ENCODE measurements around the gene TLE2.
"Not testable (repeated sequence)": the region's sequence is repeated elsewhere in the genome, so short reads cannot be mapped to it uniquely, and the experiment has no call there.

Gene TLE2

GRCh38 chr19:3015126-3016057 is 13.7 kb downstream of the TLE2 start:
- H3K9me3 Mint-ChIP-seq, result no peaks in the 10 kb centered on the region
- H3K27ac Mint-ChIP-seq, result no peak overlapping the region
- H3K4me1 Mint-ChIP-seq, result no peaks in the 10 kb centered on the region
- H3K36me3 Mint-ChIP-seq (ENCODE audit: low read depth), result peaks cover 7% of the 10 kb centered on the region
- peaks cover 19% of the 10 kb centered on the region for H3K27me3 Mint-ChIP-seq (ENCODE audit: low read depth)
- H3K4me3 Mint-ChIP-seq, result no peak overlapping the region
- TF ChIP-seq CTCF (IDR thresholded peaks at IDR 0.05; ENCODE audit: unreplicated experiment in 3 of 3), result no peak

- H3K4me1 Mint-ChIP-seq, result no peaks in the 10 kb centered on the region
- no peak overlapping the region for H3K4me3 Mint-ChIP-seq
- H3K27me3 Mint-ChIP-seq (ENCODE audit: low read depth), result peaks cover 19% of the 10 kb centered on the region
- no peak for TF ChIP-seq CTCF (IDR thresholded peaks at IDR 0.05; ENCODE audit: unreplicated experiment in 3 of 3)
- H3K27ac Mint-ChIP-seq, result no peak overlapping the region
- no peaks in the 10 kb centered on the region for H3K9me3 Mint-ChIP-seq
- peaks cover 7% of the 10 kb centered on the region for H3K36me3 Mint-ChIP-seq (ENCODE audit: low read depth)
These were observed 14.9 kb downstream of the TLE2 start for GRCh38 chr19:3014135-3014534.

GRCh38 chr19:3013263-3013725 is 15.8 kb downstream of the TLE2 start:
- no peak for TF ChIP-seq CTCF (IDR thresholded peaks at IDR 0.05; ENCODE audit: unreplicated experiment in 3 of 3)
- Mint-ChIP-seq H3K27ac (no peak overlapping the region), H3K36me3 (ENCODE audit: low read depth) (peaks cover 7% of the 10 kb centered on the region), H3K4me1 (no peaks in the 10 kb centered on the region), H3K27me3 (ENCODE audit: low read depth) (peaks cover 18% of the 10 kb centered on the region), H3K4me3 (no peak overlapping the region), H3K9me3 (no peaks in the 10 kb centered on the region)

GRCh38 chr19:3012621-3013262 is 16.3 kb downstream of the TLE2 start:
- Mint-ChIP-seq H3K9me3 (no peaks in the 10 kb centered on the region), H3K27ac (no peak overlapping the region), H3K4me1 (no peaks in the 10 kb centered on the region), H3K4me3 (no peak overlapping the region), H3K27me3 (ENCODE audit: low read depth) (peaks cover 18% of the 10 kb centered on the region), H3K36me3 (ENCODE audit: low read depth) (peaks cover 7% of the 10 kb centered on the region)
- TF ChIP-seq CTCF (IDR thresholded peaks at IDR 0.05; ENCODE audit: unreplicated experiment in 3 of 3), result no peak

- H3K27ac Mint-ChIP-seq; H3K4me1 Mint-ChIP-seq; H3K4me3 Mint-ChIP-seq; H3K36me3 Mint-ChIP-seq (ENCODE audit: low read depth); H3K9me3 Mint-ChIP-seq: not testable (repeated sequence)
- H3K27me3 Mint-ChIP-seq (ENCODE audit: low read depth), result peaks cover 18% of the 10 kb centered on the region
These were observed 17.0 kb downstream of the TLE2 start for GRCh38 chr19:3012059-3012458.

GRCh38 chr19:3010871-3011270 is 18.2 kb downstream of the TLE2 start:
- H3K4me3 Mint-ChIP-seq, result no peak overlapping the region
- H3K9me3 Mint-ChIP-seq, result no peaks in the 10 kb centered on the region
- H3K4me1 Mint-ChIP-seq, result no peaks in the 10 kb centered on the region
- H3K27me3 Mint-ChIP-seq (ENCODE audit: low read depth), result peaks cover 16% of the 10 kb centered on the region
- no peak overlapping the region for H3K27ac Mint-ChIP-seq
- no peak for TF ChIP-seq CTCF (IDR thresholded peaks at IDR 0.05; ENCODE audit: unreplicated experiment in 3 of 3)
- peaks cover 7% of the 10 kb centered on the region for H3K36me3 Mint-ChIP-seq (ENCODE audit: low read depth)

Measured in nephron (organoid).